HepG2 (cell line): ENCODE data around the gene SLC26A2. TPM values are rescaled to one million over a fixed set of nuclear protein-coding genes. Genes with fewer than 3 reads are reported as not detected.
A peak's percentile ranks its signal among the peaks of the same experiment; 100 is the strongest.

Experiments
- CCAR2 ChIP-seq: fragments of 200-400 bp; formaldehyde crosslinking; optimal IDR thresholded peaks from 2 replicates; pipeline ENCODE3; 2018; ENCODE audit warnings: low read depth, mild to moderate bottlenecking, low read length, moderate library complexity
- DMAP1 ChIP-seq: IDR thresholded peaks from 2 replicates; pipeline ENCODE4 v1.6.1; 2016
- FLYWCH1 ChIP-seq: sonication (generic); formaldehyde crosslinking; IDR thresholded peaks from 2 replicates; pipeline ENCODE4 v1.8.1; 2023; ENCODE audit warnings: mild to moderate bottlenecking, missing genetic modification reagents
- FUBP1 ChIP-seq: sonication (generic); formaldehyde crosslinking; IDR thresholded peaks from 2 replicates; pipeline ENCODE4 v1.5.1; 2020; ENCODE audit warnings: missing genetic modification reagents, mild to moderate bottlenecking, borderline replicate concordance
- GLI4 ChIP-seq: sonication (generic); formaldehyde crosslinking; IDR thresholded peaks from 2 replicates; pipeline ENCODE4 v1.5.1; 2020; ENCODE audit warnings: missing genetic modification reagents, mild to moderate bottlenecking, moderate library complexity, borderline replicate concordance
- IRF9 ChIP-seq: sonication (generic); formaldehyde crosslinking; IDR thresholded peaks from 2 replicates; pipeline ENCODE4 v1.8.0; 2022; ENCODE audit warnings: missing genetic modification reagents, mild to moderate bottlenecking, borderline replicate concordance
- MATR3 ChIP-seq: sonication (generic); formaldehyde crosslinking; IDR thresholded peaks from 2 replicates; pipeline ENCODE4 v1.4.0; 2020; ENCODE audit warnings: missing genetic modification reagents
- NFE2L2 ChIP-seq: fragments of 150-350 bp; IDR thresholded peaks from 2 replicates; pipeline ENCODE4 v1.6.1; 2014; ENCODE audit warnings: low read length
- NFYC ChIP-seq: IDR thresholded peaks from 2 replicates; pipeline ENCODE4 v1.6.1; 2016; ENCODE audit warnings: missing genetic modification reagents, missing compliant biosample characterization
- PRDM4 ChIP-seq: sonication (generic); formaldehyde crosslinking; IDR thresholded peaks from 2 replicates; pipeline ENCODE4 v1.9.0; 2021; ENCODE audit warnings: missing genetic modification reagents, borderline replicate concordance
- REST ChIP-seq, 2 experiments: IDR thresholded peaks; 2 replicates each; pipeline ENCODE4 v1.6.1; 2011 to 2012; ENCODE audit warnings: low read length in 2 of 2, borderline replicate concordance in 1 of 2, low read depth in 1 of 2, mild to moderate bottlenecking in 1 of 2, moderate library complexity in 1 of 2
- SP1 ChIP-seq, 2 experiments: fragments of 450-650 bp in 1 of 2; sonication (generic) in 1 of 2; formaldehyde crosslinking in 1 of 2; IDR thresholded peaks; 2 replicates each; pipeline versions ENCODE4 v1.4.0 to v1.6.1; 2016 to 2020; ENCODE audit warnings: missing genetic modification reagents in 1 of 2
- TBL1XR1 ChIP-seq: fragments of 150-350 bp; IDR thresholded peaks from 2 replicates; pipeline ENCODE4 v1.6.1; 2014; ENCODE audit warnings: borderline replicate concordance, low read length; ENCODE audit not compliant: partially characterized antibody
- TFDP1 ChIP-seq: IDR thresholded peaks from 2 replicates; pipeline ENCODE4 v1.6.1; 2016; ENCODE audit warnings: missing compliant biosample characterization, missing genetic modification reagents, borderline replicate concordance
- ZBTB1 ChIP-seq: sonication (generic); formaldehyde crosslinking; IDR thresholded peaks from 2 replicates; pipeline ENCODE4 v1.4.0; 2020; ENCODE audit warnings: missing genetic modification reagents, borderline replicate concordance
- ZBTB21 ChIP-seq: sonication (generic); formaldehyde crosslinking; IDR thresholded peaks from 2 replicates; pipeline ENCODE4 v1.4.0; 2020; ENCODE audit warnings: missing genetic modification reagents
- ZNF644 ChIP-seq: IDR thresholded peaks from 2 replicates; pipeline ENCODE4 v1.6.1; 2016; ENCODE audit warnings: low read depth
- ZNF816 ChIP-seq: sonication (generic); formaldehyde crosslinking; IDR thresholded peaks from 2 replicates; pipeline ENCODE4 v1.8.0; 2022; ENCODE audit warnings: missing genetic modification reagents, mild to moderate bottlenecking, borderline replicate concordance
- ZNF883 ChIP-seq: sonication (generic); formaldehyde crosslinking; IDR thresholded peaks from 2 replicates; pipeline ENCODE4 v1.5.1; 2020; ENCODE audit warnings: mild to moderate bottlenecking, missing genetic modification reagents; ENCODE audit errors: not compliant biosample characterization
- polyA plus RNA-seq, 8 experiments: library from polyadenylated mRNA; depleted of rRNA in 3 of 8; stranded (reverse) in 7 of 8; unstranded in 1 of 8; fragments of >200 nt; fragmentation: Illumina TruSeq in 4 of 8; extraction: Trizol in 4 of 8; gene quantifications; 2 replicates each; pipeline versions ENCODE4 v1.2.1 to v1.2.3, GENCODE V29; 2011 to 2016; ENCODE audit warnings: low read depth in 4 of 8, missing spikeins in 1 of 8, mixed read lengths in 1 of 8; ENCODE audit not compliant: insufficient read depth in 1 of 8
- total RNA-seq, 5 experiments: library from RNA; depleted of rRNA; stranded (reverse); fragments of >200 nt; fragmentation: Illumina TruSeq; extraction: Trizol; gene quantifications; 2 replicates each; pipeline ENCODE4 v1.2.3, GENCODE V29; 2016; ENCODE audit warnings: low read depth in 1 of 5

SLC26A2 gene
- total and polyA plus RNA-seq, 2 of the 13 experiments (the other 11 are each of a cell fraction or from before 2014, with no cell fraction given), result 2.2 to 7.9 TPM

GRCh38 chr5:150026682-150027172, 66.2 kb downstream of the SLC26A2 start (continued):
- TF ChIP-seq GLI4 (CRISPR knock-in tag) (0 out of 2 replicates have a peak, but pooled peaks have one; percentile 43), PRDM4 (CRISPR knock-in tag) (no peak), ZNF883 (CRISPR knock-in tag) (peak; percentile 13), ZNF644 (CRISPR knock-in tag) (no peak), REST (IDR thresholded peaks at IDR 0.05; ENCODE audit: borderline replicate concordance in 1 of 2, low read depth in 1 of 2, low read length in 2 of 2) (no peak), ZBTB1 (CRISPR knock-in tag) (no peak), NFE2L2 (no peak), ZNF816 (CRISPR knock-in tag) (no peak), TFDP1 (CRISPR knock-in tag) (no peak), CCAR2 (no peak), FUBP1 (CRISPR knock-in tag) (0 out of 2 replicates have a peak, but pooled peaks have one; percentile 28), SP1 (IDR thresholded peaks at IDR 0.05) (no peak), SP1 (CRISPR knock-in tag; IDR thresholded peaks at IDR 0.05) (no peak), ZBTB21 (CRISPR knock-in tag) (no peak), IRF9 (no peak), MATR3 (CRISPR knock-in tag) (no peak), DMAP1 (CRISPR knock-in tag) (no peak), NFYC (no peak), FLYWCH1 (no peak), TBL1XR1 (no peak)
